ENCODE data around the gene SINHCAF. TPM values are rescaled to one million over a fixed set of nuclear protein-coding genes. Genes with fewer than 3 reads are reported as not detected.

Gene SINHCAF
- total RNA-seq, 1 donor from 2014 or later: 115 TPM

- H3K4me1 ChIP-seq (ENCODE audit: insufficient read depth, low read length): no peaks in the 10 kb centered on the region
- H3K4me2 ChIP-seq (ENCODE audit: low read length): no peak overlapping the region
- H3K4me3 Mint-ChIP-seq (ENCODE audit: unreplicated experiment): no peak overlapping the region
- H3K27me3 ChIP-seq (ENCODE audit: insufficient read depth, low read length): no peaks in the 10 kb centered on the region
- no peak overlapping the region for H2AFZ ChIP-seq (ENCODE audit: low read depth, low read length)
- H3K27ac ChIP-seq (ENCODE audit: low read depth, low read length): no peak overlapping the region
- DNase-seq (ENCODE audit: low read depth): no peak
- no peaks in the 10 kb centered on the region for H3K4me1 Mint-ChIP-seq (ENCODE audit: low read depth, unreplicated experiment)
- FAIRE-seq: no peak
- no peak overlapping the region for H3K4me3 ChIP-seq (ENCODE audit: insufficient read depth, low read depth, low read length)
- no peak overlapping the region for H3K9ac ChIP-seq (ENCODE audit: low read length)
- no peaks in the 10 kb centered on the region for H3K36me3 ChIP-seq (ENCODE audit: insufficient read depth, low read length)
- no peaks in the 10 kb centered on the region for H3K36me3 Mint-ChIP-seq (ENCODE audit: low read depth, unreplicated experiment)
- H4K20me1 ChIP-seq (ENCODE audit: insufficient read depth, low read length): no peaks in the 10 kb centered on the region
- H3K27me3 Mint-ChIP-seq (ENCODE audit: low read depth, unreplicated experiment): no peaks in the 10 kb centered on the region
- H3K9me3 ChIP-seq (ENCODE audit: insufficient read depth, low read depth, low read length): no peaks in the 10 kb centered on the region
- TF ChIP-seq CTCF (IDR thresholded peaks at IDR 0.05; ENCODE audit: insufficient read depth, low read depth, low read length): no peak
- no peak for TF ChIP-seq EZH2 (IDR thresholded peaks at IDR 0.05; ENCODE audit: insufficient read depth, low read length)
- no peaks in the 10 kb centered on the region for H3K9me3 Mint-ChIP-seq (ENCODE audit: unreplicated experiment)
- H3K27ac Mint-ChIP-seq (ENCODE audit: unreplicated experiment): no peak overlapping the region
- no peaks in the 10 kb centered on the region for H3K79me2 ChIP-seq (ENCODE audit: insufficient read depth, low read length)
Measured at GRCh38 chr12:31337952-31338351, 12.0 kb upstream of the SINHCAF start.

GRCh38 chr12:31331242-31331641 lies 5.3 kb upstream of the SINHCAF start:
- no peak for TF ChIP-seq EZH2 (IDR thresholded peaks at IDR 0.05; ENCODE audit: insufficient read depth, low read length)
- no peak for TF ChIP-seq CTCF (IDR thresholded peaks at IDR 0.05; ENCODE audit: insufficient read depth, low read depth, low read length)
- no peak overlapping the region for H3K9ac ChIP-seq (ENCODE audit: low read length)
- no peak overlapping the region for H3K4me3 Mint-ChIP-seq (ENCODE audit: unreplicated experiment)
- H3K4me2 ChIP-seq (ENCODE audit: low read length): no peak overlapping the region
- no peaks in the 10 kb centered on the region for H3K36me3 ChIP-seq (ENCODE audit: insufficient read depth, low read length)
- no peaks in the 10 kb centered on the region for H3K9me3 Mint-ChIP-seq (ENCODE audit: unreplicated experiment)
- H3K9me3 ChIP-seq (ENCODE audit: insufficient read depth, low read depth, low read length): no peaks in the 10 kb centered on the region
- H3K27me3 ChIP-seq (ENCODE audit: insufficient read depth, low read length): no peaks in the 10 kb centered on the region
- no peaks in the 10 kb centered on the region for H3K27me3 Mint-ChIP-seq (ENCODE audit: low read depth, unreplicated experiment)
- H2AFZ ChIP-seq (ENCODE audit: low read depth, low read length): no peak overlapping the region
- H3K27ac Mint-ChIP-seq (ENCODE audit: unreplicated experiment): no peak overlapping the region
- FAIRE-seq (no peak), DNase-seq (ENCODE audit: low read depth) (no peak)
- H3K36me3 Mint-ChIP-seq (ENCODE audit: low read depth, unreplicated experiment): no peaks in the 10 kb centered on the region
- no peaks in the 10 kb centered on the region for H4K20me1 ChIP-seq (ENCODE audit: insufficient read depth, low read length)
- H3K79me2 ChIP-seq (ENCODE audit: insufficient read depth, low read length): no peaks in the 10 kb centered on the region
- no peaks in the 10 kb centered on the region for H3K4me1 Mint-ChIP-seq (ENCODE audit: low read depth, unreplicated experiment)
- H3K4me3 ChIP-seq (ENCODE audit: insufficient read depth, low read depth, low read length): no peak overlapping the region
- H3K27ac ChIP-seq (ENCODE audit: low read depth, low read length): no peak overlapping the region
- H3K4me1 ChIP-seq (ENCODE audit: insufficient read depth, low read length): peaks cover 3% of the 10 kb centered on the region

GRCh38 chr12:31326736-31327659 lies 1.0 kb upstream of the SINHCAF start:
- Histone ChIP-seq H3K9me3 (ENCODE audit: insufficient read depth, low read depth, low read length) (no peaks in the 10 kb centered on the region), H3K36me3 (ENCODE audit: insufficient read depth, low read length) (no peaks in the 10 kb centered on the region), H3K27ac (ENCODE audit: low read depth, low read length) (no peak overlapping the region), H3K9ac (ENCODE audit: low read length) (peak overlapping the region; percentile 69), H3K4me2 (ENCODE audit: low read length) (peak overlapping the region; percentile 95), H2AFZ (ENCODE audit: low read depth, low read length) (peak overlapping the region; percentile 89), H3K79me2 (ENCODE audit: insufficient read depth, low read length) (peaks cover 38% of the 10 kb centered on the region), H4K20me1 (ENCODE audit: insufficient read depth, low read length) (peaks cover 16% of the 10 kb centered on the region), H3K27me3 (ENCODE audit: insufficient read depth, low read length) (no peaks in the 10 kb centered on the region), H3K4me3 (ENCODE audit: insufficient read depth, low read depth, low read length) (peak overlapping the region; percentile 88), H3K4me1 (ENCODE audit: insufficient read depth, low read length) (peaks cover 17% of the 10 kb centered on the region)
- H3K27ac Mint-ChIP-seq (ENCODE audit: unreplicated experiment): peak overlapping the region; percentile 62
- TF ChIP-seq EZH2 (IDR thresholded peaks at IDR 0.05; ENCODE audit: insufficient read depth, low read length): no peak
- TF ChIP-seq CTCF (IDR thresholded peaks at IDR 0.05; ENCODE audit: insufficient read depth, low read depth, low read length): no peak
- H3K36me3 Mint-ChIP-seq (ENCODE audit: low read depth, unreplicated experiment): peaks cover 2% of the 10 kb centered on the region
- no peaks in the 10 kb centered on the region for H3K27me3 Mint-ChIP-seq (ENCODE audit: low read depth, unreplicated experiment)
- DNase-seq (ENCODE audit: low read depth) (no peak), FAIRE-seq (no peak)
- no peaks in the 10 kb centered on the region for H3K9me3 Mint-ChIP-seq (ENCODE audit: unreplicated experiment)
- peaks cover 9% of the 10 kb centered on the region for H3K4me1 Mint-ChIP-seq (ENCODE audit: low read depth, unreplicated experiment)
- H3K4me3 Mint-ChIP-seq (ENCODE audit: unreplicated experiment): peak overlapping the region; percentile 100

Measured in astrocyte (in vitro differentiated cells and primary cell).